Panc1 (cell line): Measurements from ENCODE around the gene FAM83F. TPM values are rescaled to one million over a fixed set of nuclear protein-coding genes. Genes with fewer than 3 reads are reported as not detected.
"Not testable (repeated sequence)": the region's sequence is repeated elsewhere in the genome, so short reads cannot be mapped to it uniquely, and the experiment has no call there.

Experiments used
- ATAC-seq: fragments of 200-7000 bp; cut with Tn5 transposase; 2 replicates; pipeline ENCODE4 v1.9.1; 2020; ENCODE audit warnings: mild to moderate bottlenecking, moderate library complexity
- BruUV-seq: library from RNA; stranded (reverse); fragments of 400-500 nt; replicated peaks from 2 replicates; lab custom pipeline; 2021; lab: Mats Ljungman, UMichigan
- CTCF ChIA-PET: fragments of 300-600 bp; sonication (Branson Sonifier 250); formaldehyde crosslinking; loops from one replicate; lab custom pipeline; 2022; ENCODE audit warnings: antibody characterized with exemption; lab: Charles Lee
- POLR2A ChIA-PET: fragments of 300-600 bp; sonication (Branson Sonifier 250); formaldehyde crosslinking; loops from one replicate; lab custom pipeline; 2022; ENCODE audit warnings: antibody characterized with exemption; lab: Charles Lee
- DNase-seq: peaks from one replicate; pipeline ENCODE4 v3.0.0-alpha.2; 2010; ENCODE audit warnings: low read depth, low spot score
- H3K27ac ChIP-seq: 2 replicates; pipeline ENCODE4 v1.5.1; 2011; ENCODE audit warnings: mild to moderate bottlenecking, low read length, inconsistent platforms
- H3K27me3 ChIP-seq: fragments of 200-500 bp; sonication (Bioruptor generic); 2 replicates; pipeline ENCODE4 v1.6.0; 2014; ENCODE audit warnings: low read length, inconsistent platforms; ENCODE audit not compliant: control insufficient read depth, insufficient read depth
- H3K36me3 ChIP-seq: fragments of 200-500 bp; sonication (Bioruptor generic); 2 replicates; pipeline ENCODE4 v1.5.1; 2014; ENCODE audit warnings: inconsistent platforms, mild to moderate bottlenecking, low read length, moderate library complexity; ENCODE audit not compliant: control insufficient read depth, insufficient read depth
- H3K4me1 ChIP-seq: 2 replicates; pipeline ENCODE4 v1.5.1; 2011; ENCODE audit warnings: inconsistent platforms, mild to moderate bottlenecking, low read length, moderate library complexity; ENCODE audit not compliant: control insufficient read depth, insufficient read depth
- H3K4me3 ChIP-seq, 2 experiments: 2 replicates each; pipeline ENCODE4 v1.5.1; 2011 to 2012; ENCODE audit warnings: low read depth in 2 of 2, low read length in 2 of 2, mild to moderate bottlenecking in 2 of 2, inconsistent platforms in 1 of 2, moderate library complexity in 1 of 2
- H3K9me3 ChIP-seq: fragments of 200-500 bp; sonication (Bioruptor generic); 2 replicates; pipeline ENCODE4 v1.5.1; 2014; ENCODE audit warnings: low read depth, mild to moderate bottlenecking, inconsistent platforms, low read length, moderate library complexity; ENCODE audit not compliant: control insufficient read depth, insufficient read depth
- POLR2AphosphoS5 ChIP-seq: IDR thresholded peaks from 2 replicates; pipeline ENCODE4 v1.6.1; 2012; ENCODE audit warnings: mild to moderate bottlenecking, low read depth, low read length, moderate library complexity
- SIN3A ChIP-seq: IDR thresholded peaks from 2 replicates; pipeline ENCODE4 v1.6.1; 2012; ENCODE audit warnings: low read depth, mild to moderate bottlenecking, low read length, moderate library complexity, borderline replicate concordance; ENCODE audit not compliant: insufficient read depth
- TCF7L2 ChIP-seq: IDR thresholded peaks from 2 replicates; pipeline ENCODE4 v1.6.1; 2011; ENCODE audit warnings: mild to moderate bottlenecking, low read depth, low read length, inconsistent platforms
- in situ Hi-C: cut with HindIII; loops from 2 replicates; pipeline ENCODE4 v1.10.0; 2016; ENCODE audit warnings: low sequenced_read_pairs, low pct_unique_long_range_greater_than_20kb
- intact Hi-C: fragments of 100-400 bp; cut with micrococcal nuclease; formaldehyde crosslinking; loops from one replicate; pipeline ENCODE4 v1.10.0; 2022; ENCODE audit not compliant: unreplicated experiment
- total RNA-seq: library from RNA; stranded (reverse); gene quantifications from one replicate; pipeline ENCODE4 v1.2.1, GENCODE V29; 2021; ENCODE audit not compliant: unreplicated experiment
- TF ChIP-seq, protein P1 (sequence below): fragments of 450-650 bp; IDR thresholded peaks from 2 replicates; pipeline ENCODE4 v1.5.1; 2017; ENCODE audit warnings: mild to moderate bottlenecking
- TF ChIP-seq, protein P2 (sequence below), 2 experiments: IDR thresholded peaks; 2 replicates each; pipeline ENCODE4 v1.6.1; 2011 to 2012; ENCODE audit warnings: low read depth in 2 of 2, control low read depth in 1 of 2, low read length in 1 of 2, mild to moderate bottlenecking in 1 of 2, moderate library complexity in 1 of 2; ENCODE audit not compliant: insufficient read depth in 1 of 2

The FAM83F gene
- total RNA-seq, 1 experiment from 2014 or later: 0.05 TPM

DNA sequence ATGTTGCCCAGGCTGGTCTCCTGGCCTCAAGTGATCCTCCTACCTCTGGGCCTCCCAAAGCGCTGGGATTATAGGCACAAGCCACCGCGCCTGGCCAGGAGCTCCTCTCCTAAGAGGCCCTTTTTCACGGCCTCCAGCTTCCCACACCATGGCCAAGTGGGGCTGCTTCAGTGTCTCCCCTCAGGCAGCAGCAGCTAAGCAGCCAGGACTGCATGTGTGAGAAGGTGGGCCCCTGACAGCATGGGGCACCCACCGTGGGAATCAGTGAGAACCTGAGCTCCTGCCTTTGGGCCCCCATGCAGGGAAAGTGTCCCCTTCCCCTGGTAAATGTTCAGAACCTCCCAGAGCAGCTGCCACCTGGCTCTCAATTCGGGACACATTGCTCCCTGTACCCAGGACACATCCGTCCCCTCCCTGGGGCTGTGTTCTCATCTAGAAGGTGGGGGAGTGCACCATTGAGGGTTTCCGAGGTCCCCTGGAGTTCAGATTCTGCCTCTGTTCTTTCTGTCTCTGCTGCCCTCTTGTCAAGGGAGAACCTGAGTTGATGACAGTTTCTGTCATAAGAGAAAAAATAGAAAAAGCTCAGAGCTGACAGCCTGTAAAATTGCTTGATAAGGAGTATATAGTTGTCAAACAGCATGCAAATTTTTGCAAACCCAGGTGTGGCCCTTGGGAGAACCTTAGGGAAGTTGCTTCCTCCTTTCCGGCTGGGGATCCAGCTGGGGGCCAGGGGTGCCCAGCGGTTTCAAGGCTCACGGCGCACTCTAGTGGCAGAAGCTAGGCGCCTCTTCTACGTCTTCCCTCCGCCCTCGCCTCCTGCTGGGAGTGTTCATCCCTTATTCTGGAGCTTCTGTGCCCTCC is 29.7 kb downstream of the FAM83F start:
- intact Hi-C loops (loop anchor here (5.0 kb wide), 1 partner anchor 482 kb away; no protein-coding TSS in a partner anchor), in situ Hi-C loops (no loop called here)
- ChIA-PET CTCF (interaction anchor here (0.5 to 1.5 kb wide), 14 partner anchors 12 to 505 kb away, joined by 3 to 7 read pairs (median 3); partner anchors contain the start of gene ATF4), POLR2A (no interaction called here)
- ATAC-seq (peak; percentile 90), DNase-seq (peak; percentile 30)
- Histone ChIP-seq H3K27me3 (no peaks in the 10 kb centered on the region), H3K9me3 (no peaks in the 10 kb centered on the region), H3K4me3 (no peak overlapping the region), H3K27ac (no peak overlapping the region), H3K36me3 (no peaks in the 10 kb centered on the region), H3K4me1 (no peaks in the 10 kb centered on the region)
- BruUV-seq: no TSS peak
- TF ChIP-seq, protein P1, sequence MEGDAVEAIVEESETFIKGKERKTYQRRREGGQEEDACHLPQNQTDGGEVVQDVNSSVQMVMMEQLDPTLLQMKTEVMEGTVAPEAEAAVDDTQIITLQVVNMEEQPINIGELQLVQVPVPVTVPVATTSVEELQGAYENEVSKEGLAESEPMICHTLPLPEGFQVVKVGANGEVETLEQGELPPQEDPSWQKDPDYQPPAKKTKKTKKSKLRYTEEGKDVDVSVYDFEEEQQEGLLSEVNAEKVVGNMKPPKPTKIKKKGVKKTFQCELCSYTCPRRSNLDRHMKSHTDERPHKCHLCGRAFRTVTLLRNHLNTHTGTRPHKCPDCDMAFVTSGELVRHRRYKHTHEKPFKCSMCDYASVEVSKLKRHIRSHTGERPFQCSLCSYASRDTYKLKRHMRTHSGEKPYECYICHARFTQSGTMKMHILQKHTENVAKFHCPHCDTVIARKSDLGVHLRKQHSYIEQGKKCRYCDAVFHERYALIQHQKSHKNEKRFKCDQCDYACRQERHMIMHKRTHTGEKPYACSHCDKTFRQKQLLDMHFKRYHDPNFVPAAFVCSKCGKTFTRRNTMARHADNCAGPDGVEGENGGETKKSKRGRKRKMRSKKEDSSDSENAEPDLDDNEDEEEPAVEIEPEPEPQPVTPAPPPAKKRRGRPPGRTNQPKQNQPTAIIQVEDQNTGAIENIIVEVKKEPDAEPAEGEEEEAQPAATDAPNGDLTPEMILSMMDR: peak; percentile 89
- no peak for TF ChIP-seq SIN3A

DNA sequence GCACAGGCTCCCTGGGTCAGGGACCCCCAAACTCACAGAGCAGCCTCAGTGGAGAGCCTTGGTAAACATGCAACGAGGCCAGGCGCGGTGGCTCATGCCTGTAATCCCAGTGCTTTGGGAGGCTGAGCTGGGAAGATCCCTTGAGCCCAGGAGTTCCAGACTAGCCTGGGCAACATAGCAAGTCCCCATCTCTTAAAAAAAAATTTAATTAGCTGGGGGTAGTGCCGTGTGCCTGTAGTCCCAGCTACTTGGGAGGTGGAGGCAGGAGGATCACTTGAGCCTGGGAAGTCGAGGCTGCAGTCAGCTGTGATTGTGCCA is 30.3 kb downstream of the FAM83F start:
- in situ Hi-C loops, POLR2A ChIA-PET: not testable (repeated sequence)

DNA sequence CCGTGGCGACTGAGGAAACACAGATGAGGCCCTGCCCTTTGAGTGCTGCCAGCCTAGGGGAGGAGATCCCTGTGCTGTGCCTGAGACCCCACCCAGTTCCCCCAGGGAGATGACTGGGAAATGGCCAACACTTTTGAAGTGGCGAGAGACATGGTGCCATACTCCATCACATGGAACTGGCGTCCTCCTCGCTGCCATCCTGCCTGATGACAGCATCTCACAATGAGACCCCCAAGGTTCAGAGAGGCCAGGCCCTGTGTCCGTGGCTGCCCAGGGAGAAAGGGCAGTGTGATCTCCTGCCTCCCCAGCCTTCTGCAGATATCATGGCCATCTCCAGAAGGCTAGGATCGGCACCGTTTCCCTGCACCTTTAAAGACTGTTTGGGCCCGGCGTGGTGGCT is 31.1 kb downstream of the FAM83F start:
- BruUV-seq: no TSS peak
- CTCF ChIA-PET: interaction anchor here (0.8 kb wide), 1 partner anchor 111 kb away, joined by 3 read pairs; no protein-coding TSS in a partner anchor
- Histone ChIP-seq H3K4me1 (no peaks in the 10 kb centered on the region), H3K27ac (no peak overlapping the region), H3K9me3 (no peaks in the 10 kb centered on the region), H3K36me3 (no peaks in the 10 kb centered on the region), H3K27me3 (no peaks in the 10 kb centered on the region), H3K4me3 (no peak overlapping the region)
- intact Hi-C loops (no loop called here), in situ Hi-C loops (no loop called here)
- ATAC-seq (no peak), DNase-seq (no peak)
- POLR2A ChIA-PET: no interaction called here
- TF ChIP-seq POLR2AphosphoS5 (no peak), SIN3A (no peak), TCF7L2 (no peak)
- TF ChIP-seq, protein P2, sequence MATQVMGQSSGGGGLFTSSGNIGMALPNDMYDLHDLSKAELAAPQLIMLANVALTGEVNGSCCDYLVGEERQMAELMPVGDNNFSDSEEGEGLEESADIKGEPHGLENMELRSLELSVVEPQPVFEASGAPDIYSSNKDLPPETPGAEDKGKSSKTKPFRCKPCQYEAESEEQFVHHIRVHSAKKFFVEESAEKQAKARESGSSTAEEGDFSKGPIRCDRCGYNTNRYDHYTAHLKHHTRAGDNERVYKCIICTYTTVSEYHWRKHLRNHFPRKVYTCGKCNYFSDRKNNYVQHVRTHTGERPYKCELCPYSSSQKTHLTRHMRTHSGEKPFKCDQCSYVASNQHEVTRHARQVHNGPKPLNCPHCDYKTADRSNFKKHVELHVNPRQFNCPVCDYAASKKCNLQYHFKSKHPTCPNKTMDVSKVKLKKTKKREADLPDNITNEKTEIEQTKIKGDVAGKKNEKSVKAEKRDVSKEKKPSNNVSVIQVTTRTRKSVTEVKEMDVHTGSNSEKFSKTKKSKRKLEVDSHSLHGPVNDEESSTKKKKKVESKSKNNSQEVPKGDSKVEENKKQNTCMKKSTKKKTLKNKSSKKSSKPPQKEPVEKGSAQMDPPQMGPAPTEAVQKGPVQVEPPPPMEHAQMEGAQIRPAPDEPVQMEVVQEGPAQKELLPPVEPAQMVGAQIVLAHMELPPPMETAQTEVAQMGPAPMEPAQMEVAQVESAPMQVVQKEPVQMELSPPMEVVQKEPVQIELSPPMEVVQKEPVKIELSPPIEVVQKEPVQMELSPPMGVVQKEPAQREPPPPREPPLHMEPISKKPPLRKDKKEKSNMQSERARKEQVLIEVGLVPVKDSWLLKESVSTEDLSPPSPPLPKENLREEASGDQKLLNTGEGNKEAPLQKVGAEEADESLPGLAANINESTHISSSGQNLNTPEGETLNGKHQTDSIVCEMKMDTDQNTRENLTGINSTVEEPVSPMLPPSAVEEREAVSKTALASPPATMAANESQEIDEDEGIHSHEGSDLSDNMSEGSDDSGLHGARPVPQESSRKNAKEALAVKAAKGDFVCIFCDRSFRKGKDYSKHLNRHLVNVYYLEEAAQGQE (IDR thresholded peaks at IDR 0.05; ENCODE audit: insufficient read depth in 1 of 2, low read depth in 2 of 2, low read length in 1 of 2): no peak
- TF ChIP-seq, protein P1: no peak

More for the DNA sequence above, 30.3 kb downstream of the FAM83F start:
- H3K27ac ChIP-seq, DNase-seq, H3K4me1 ChIP-seq, H3K9me3 ChIP-seq, intact Hi-C loops, BruUV-seq, H3K36me3 ChIP-seq, H3K4me3 ChIP-seq, H3K27me3 ChIP-seq: not testable (repeated sequence)
- CTCF ChIA-PET: interaction anchor here (0.6 to 1.5 kb wide), 12 partner anchors 11 to 505 kb away, joined by 3 to 7 read pairs (median 3); partner anchors contain the start of gene ATF4
- ATAC-seq: peak; percentile 43
